Measurements from ENCODE around the gene TAF12.

DNA sequence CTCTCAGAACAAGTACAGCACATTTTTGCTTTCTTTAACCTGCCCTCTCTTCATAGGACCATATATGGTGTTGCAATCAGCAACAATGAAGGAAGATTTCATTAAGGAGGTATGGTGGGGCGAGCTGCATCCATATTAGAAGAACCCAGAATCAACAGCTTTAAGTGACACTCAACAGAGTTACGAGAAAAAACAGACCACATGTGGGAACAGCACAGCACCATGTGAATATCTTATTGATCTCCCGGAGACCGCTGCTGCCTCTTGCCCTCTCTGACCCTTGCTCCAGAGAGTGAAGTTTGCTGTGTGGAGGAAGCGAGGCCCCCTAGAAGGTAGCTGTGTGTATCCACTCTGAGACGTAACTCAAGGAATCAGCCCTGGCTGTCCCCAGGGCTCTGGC lies 37.9 kb downstream of the TAF12 start:
- TF ChIP-seq CBFB (IDR thresholded peaks at IDR 0.05; ENCODE audit: low read depth) = no peak
- TF ChIP-seq, protein P1, sequence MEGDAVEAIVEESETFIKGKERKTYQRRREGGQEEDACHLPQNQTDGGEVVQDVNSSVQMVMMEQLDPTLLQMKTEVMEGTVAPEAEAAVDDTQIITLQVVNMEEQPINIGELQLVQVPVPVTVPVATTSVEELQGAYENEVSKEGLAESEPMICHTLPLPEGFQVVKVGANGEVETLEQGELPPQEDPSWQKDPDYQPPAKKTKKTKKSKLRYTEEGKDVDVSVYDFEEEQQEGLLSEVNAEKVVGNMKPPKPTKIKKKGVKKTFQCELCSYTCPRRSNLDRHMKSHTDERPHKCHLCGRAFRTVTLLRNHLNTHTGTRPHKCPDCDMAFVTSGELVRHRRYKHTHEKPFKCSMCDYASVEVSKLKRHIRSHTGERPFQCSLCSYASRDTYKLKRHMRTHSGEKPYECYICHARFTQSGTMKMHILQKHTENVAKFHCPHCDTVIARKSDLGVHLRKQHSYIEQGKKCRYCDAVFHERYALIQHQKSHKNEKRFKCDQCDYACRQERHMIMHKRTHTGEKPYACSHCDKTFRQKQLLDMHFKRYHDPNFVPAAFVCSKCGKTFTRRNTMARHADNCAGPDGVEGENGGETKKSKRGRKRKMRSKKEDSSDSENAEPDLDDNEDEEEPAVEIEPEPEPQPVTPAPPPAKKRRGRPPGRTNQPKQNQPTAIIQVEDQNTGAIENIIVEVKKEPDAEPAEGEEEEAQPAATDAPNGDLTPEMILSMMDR (IDR thresholded peaks at IDR 0.05 in 2 of 3, conservative IDR thresholded peaks at IDR 0.05 in 1 of 3; ENCODE audit: control insufficient read depth in 2 of 3, extremely low read depth in 1 of 3, insufficient read depth in 1 of 3, low read depth in 3 of 3, low read length in 3 of 3) = no peak
- no peak for TF ChIP-seq POLR2A (IDR thresholded peaks at IDR 0.05; ENCODE audit: low read depth, low read length)
- no peak for TF ChIP-seq REST (IDR thresholded peaks at IDR 0.05; ENCODE audit: low read depth, low read length)
- TF ChIP-seq, protein P2, sequence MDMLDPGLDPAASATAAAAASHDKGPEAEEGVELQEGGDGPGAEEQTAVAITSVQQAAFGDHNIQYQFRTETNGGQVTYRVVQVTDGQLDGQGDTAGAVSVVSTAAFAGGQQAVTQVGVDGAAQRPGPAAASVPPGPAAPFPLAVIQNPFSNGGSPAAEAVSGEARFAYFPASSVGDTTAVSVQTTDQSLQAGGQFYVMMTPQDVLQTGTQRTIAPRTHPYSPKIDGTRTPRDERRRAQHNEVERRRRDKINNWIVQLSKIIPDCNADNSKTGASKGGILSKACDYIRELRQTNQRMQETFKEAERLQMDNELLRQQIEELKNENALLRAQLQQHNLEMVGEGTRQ (IDR thresholded peaks at IDR 0.05; ENCODE audit: borderline replicate concordance, low read depth, low read length) = no peak
- TF ChIP-seq HCFC1 (IDR thresholded peaks at IDR 0.05; ENCODE audit: low read length) = no peak
- TF ChIP-seq, protein P3, sequence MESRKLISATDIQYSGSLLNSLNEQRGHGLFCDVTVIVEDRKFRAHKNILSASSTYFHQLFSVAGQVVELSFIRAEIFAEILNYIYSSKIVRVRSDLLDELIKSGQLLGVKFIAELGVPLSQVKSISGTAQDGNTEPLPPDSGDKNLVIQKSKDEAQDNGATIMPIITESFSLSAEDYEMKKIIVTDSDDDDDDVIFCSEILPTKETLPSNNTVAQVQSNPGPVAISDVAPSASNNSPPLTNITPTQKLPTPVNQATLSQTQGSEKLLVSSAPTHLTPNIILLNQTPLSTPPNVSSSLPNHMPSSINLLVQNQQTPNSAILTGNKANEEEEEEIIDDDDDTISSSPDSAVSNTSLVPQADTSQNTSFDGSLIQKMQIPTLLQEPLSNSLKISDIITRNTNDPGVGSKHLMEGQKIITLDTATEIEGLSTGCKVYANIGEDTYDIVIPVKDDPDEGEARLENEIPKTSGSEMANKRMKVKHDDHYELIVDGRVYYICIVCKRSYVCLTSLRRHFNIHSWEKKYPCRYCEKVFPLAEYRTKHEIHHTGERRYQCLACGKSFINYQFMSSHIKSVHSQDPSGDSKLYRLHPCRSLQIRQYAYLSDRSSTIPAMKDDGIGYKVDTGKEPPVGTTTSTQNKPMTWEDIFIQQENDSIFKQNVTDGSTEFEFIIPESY (IDR thresholded peaks at IDR 0.05) = no peak
- no peak for TF ChIP-seq KDM1A (IDR thresholded peaks at IDR 0.05; ENCODE audit: borderline replicate concordance)

Measured in GM12878 (cell line).